Frontal cortex (tissue), 4 donors: ENCODE measurements around the gene NTF4. TPM values are rescaled to one million over a fixed set of nuclear protein-coding genes. Genes with fewer than 3 reads are reported as not detected.

ENCODE experiments used
- DNase-seq, 2 donors: peaks; one replicate each; pipeline ENCODE4 v3.0.0; 2012; ENCODE audit warnings: low spot score in 2 of 2
- FAIRE-seq: peaks from 2 replicates; lab custom pipeline; 2012; peaks lifted over from hg19 to GRCh38; lab: Jason Lieb, UNC
- total RNA-seq: library from RNA; depleted of rRNA; stranded (reverse); fragments of >200 nt; gene quantifications from one replicate; pipeline ENCODE4 v1.2.3, GENCODE V29; 2014
- donor health status: control.
- donor health status: control.
- donor health status: control.

Gene NTF4
- total RNA-seq, result not detected

GRCh38 chr19:49064768-49065611 is at the start of gene NTF4:
NTF4 (minus strand) TSS chr19:49064818; CDS start chr19:49061997, 2,821 bp downstream.
- FAIRE-seq (no peak), DNase-seq (peak in 1 of 2 donors; percentile 31)

- DNase-seq (peak; percentile 90 to 95), FAIRE-seq (no peak)
Observed at GRCh38 chr19:49113762-49114629, 49.4 kb upstream of the NTF4 start, which contains the start of gene LIN7B. LIN7B (plus strand) TSS chr19:49114370; CDS start chr19:49114405, 35 bp downstream.

GRCh38 chr19:49111218-49111998 is 46.8 kb upstream of the NTF4 start:
- FAIRE-seq (no peak), DNase-seq (no peak)

GRCh38 chr19:49110567-49110966 is 45.9 kb upstream of the NTF4 start:
- no peak for FAIRE-seq
- no peak for DNase-seq

GRCh38 chr19:49109569-49110233 is 45.1 kb upstream of the NTF4 start:
- FAIRE-seq (no peak), DNase-seq (no peak)

- no peak for FAIRE-seq
Observed at GRCh38 chr19:49109051-49109450, 44.4 kb upstream of the NTF4 start.

GRCh38 chr19:49107625-49108459 is 43.2 kb upstream of the NTF4 start:
- DNase-seq (no peak), FAIRE-seq (no peak)

More at GRCh38 chr19:49109051-49109450, 44.4 kb upstream of the NTF4 start:
- DNase-seq, result no peak

GRCh38 chr19:49106648-49107135 is 42.1 kb upstream of the NTF4 start:
- DNase-seq, result no peak
- no peak for FAIRE-seq

- FAIRE-seq (no peak), DNase-seq (no peak)
Observed at GRCh38 chr19:49104229-49104864, 39.7 kb upstream of the NTF4 start.

- FAIRE-seq (no peak), DNase-seq (no peak)
Observed at GRCh38 chr19:49103331-49104085, 38.9 kb upstream of the NTF4 start.

GRCh38 chr19:49102303-49102702 is 37.7 kb upstream of the NTF4 start:
- no peak for FAIRE-seq

GRCh38 chr19:49101160-49101559 is 36.5 kb upstream of the NTF4 start:
- FAIRE-seq (no peak), DNase-seq (no peak)

More at GRCh38 chr19:49102303-49102702, 37.7 kb upstream of the NTF4 start:
- no peak for DNase-seq

GRCh38 chr19:49098795-49099194 is 34.2 kb upstream of the NTF4 start:
- no peak for FAIRE-seq
- DNase-seq, result no peak

- FAIRE-seq (no peak), DNase-seq (peak; percentile 69 to 80)
Observed at GRCh38 chr19:49097453-49098288, 33.1 kb upstream of the NTF4 start.

- DNase-seq (no peak), FAIRE-seq (no peak)
Observed at GRCh38 chr19:49094505-49095482, 30.2 kb upstream of the NTF4 start.
